ENCODE results near the gene METTL4.

METTL4 gene

GRCh38 chr18:2606335-2606734 is 35.0 kb upstream of the METTL4 start:
- in situ Hi-C loops (cut with MboI; ENCODE audit: low sequenced_read_pairs, unreplicated experiment), result no loop called here
- no peak for TF ChIP-seq CTCF (IDR thresholded peaks at IDR 0.05; ENCODE audit: borderline replicate concordance, control extremely low read depth, extremely low read depth, insufficient read depth, missing control alignments)
- DNase-seq (ENCODE audit: low spot score), result no peak

- in situ Hi-C loops (cut with MboI; ENCODE audit: low sequenced_read_pairs, unreplicated experiment), result no loop called here
- no peak for TF ChIP-seq CTCF (IDR thresholded peaks at IDR 0.05; ENCODE audit: borderline replicate concordance, control extremely low read depth, extremely low read depth, insufficient read depth, missing control alignments)
- no peak for DNase-seq (ENCODE audit: low spot score)
These were observed 31.5 kb upstream of the METTL4 start for GRCh38 chr18:2602844-2603243.

GRCh38 chr18:2597639-2598038 is 26.3 kb upstream of the METTL4 start:
- no peak for TF ChIP-seq CTCF (IDR thresholded peaks at IDR 0.05; ENCODE audit: borderline replicate concordance, control extremely low read depth, extremely low read depth, insufficient read depth, missing control alignments)
- DNase-seq (ENCODE audit: low spot score), result no peak
- in situ Hi-C loops (cut with MboI; ENCODE audit: low sequenced_read_pairs, unreplicated experiment), result no loop called here

GRCh38 chr18:2590303-2590702 is 19.0 kb upstream of the METTL4 start:
- in situ Hi-C loops (cut with MboI; ENCODE audit: low sequenced_read_pairs, unreplicated experiment), result no loop called here
- no peak for TF ChIP-seq CTCF (IDR thresholded peaks at IDR 0.05; ENCODE audit: borderline replicate concordance, control extremely low read depth, extremely low read depth, insufficient read depth, missing control alignments)

DNA sequence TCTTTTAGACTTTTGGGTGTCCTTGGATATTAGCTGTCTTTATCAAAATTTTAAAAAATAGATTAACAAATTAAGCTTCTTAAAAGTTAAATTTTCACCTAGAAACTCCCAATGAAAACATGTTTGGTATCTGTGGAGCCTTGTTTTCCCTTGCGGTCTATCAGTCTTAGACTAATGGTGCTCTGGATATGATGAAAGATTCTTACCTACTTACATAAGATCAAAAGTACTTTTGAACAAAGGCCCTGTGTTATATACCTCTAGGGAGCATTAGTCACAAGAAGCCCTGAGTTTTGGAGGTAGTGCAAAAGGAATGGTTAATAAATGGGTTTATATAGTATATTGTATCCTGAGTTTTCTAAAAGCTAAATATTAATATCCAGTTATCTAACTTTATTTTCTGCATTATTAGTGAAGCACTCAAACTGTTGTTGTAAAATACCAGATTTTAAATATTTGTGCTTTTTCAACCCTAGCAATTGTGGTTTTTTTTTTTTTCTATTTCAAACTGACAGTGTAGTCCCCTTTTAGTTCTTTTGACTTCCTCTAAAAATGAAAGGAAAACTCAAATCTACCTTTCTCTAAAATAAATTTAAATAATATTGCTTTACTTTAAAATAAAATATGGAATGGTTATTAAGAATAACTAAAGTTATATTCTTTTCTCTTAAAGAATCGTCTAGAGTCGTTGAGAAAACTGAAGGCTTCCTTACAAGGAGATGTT is 18.2 kb upstream of the METTL4 start:
- in situ Hi-C loops (cut with MboI; ENCODE audit: low sequenced_read_pairs, unreplicated experiment), result no loop called here
- no peak for TF ChIP-seq CTCF (IDR thresholded peaks at IDR 0.05; ENCODE audit: borderline replicate concordance, control extremely low read depth, extremely low read depth, insufficient read depth, missing control alignments)
- DNase-seq (ENCODE audit: low spot score), result no peak

More at GRCh38 chr18:2590303-2590702, 19.0 kb upstream of the METTL4 start:
- no peak for DNase-seq (ENCODE audit: low spot score)

GRCh38 chr18:2588666-2589344 is 17.5 kb upstream of the METTL4 start:
- in situ Hi-C loops (cut with MboI; ENCODE audit: low sequenced_read_pairs, unreplicated experiment), result no loop called here
- no peak for DNase-seq (ENCODE audit: low spot score)
- no peak for TF ChIP-seq CTCF (IDR thresholded peaks at IDR 0.05; ENCODE audit: borderline replicate concordance, control extremely low read depth, extremely low read depth, insufficient read depth, missing control alignments)
